PC-9 (cell line): ENCODE measurements around the gene RYR2. TPM values are rescaled to one million over a fixed set of nuclear protein-coding genes. Genes with fewer than 3 reads are reported as not detected.

Experiments
- BruUV-seq: library from RNA; stranded (reverse); fragments of 400-500 nt; replicated peaks from 2 replicates; lab custom pipeline; 2021; lab: Mats Ljungman, UMichigan
- CTCF ChIA-PET: fragments of 300-600 bp; sonication (Branson Sonifier 250); formaldehyde crosslinking; loops from one replicate; lab custom pipeline; 2022; ENCODE audit warnings: antibody characterized with exemption; lab: Charles Lee
- POLR2A ChIA-PET: fragments of 300-600 bp; sonication (Branson Sonifier 250); formaldehyde crosslinking; loops from one replicate; lab custom pipeline; 2022; ENCODE audit warnings: antibody characterized with exemption; ENCODE audit not compliant: unreplicated experiment; lab: Charles Lee
- DNase-seq, 2 experiments: peaks; one replicate each; pipeline versions ENCODE4 v3.0.0 to v3.0.0-alpha.2; 2015 to 2022; ENCODE audit warnings: mixed read lengths in 1 of 2
- H2AFZ ChIP-seq: fragments of 200-600 bp; sonication (generic); 2 replicates; pipeline ENCODE4 v1.8.1; 2017; ENCODE audit warnings: antibody characterized with exemption
- H3F3A ChIP-seq: fragments of 200-600 bp; sonication (generic); 2 replicates; pipeline ENCODE4 v1.8.1; 2017; ENCODE audit warnings: antibody characterized with exemption, mild to moderate bottlenecking, low read depth; ENCODE audit not compliant: insufficient read depth
- H3K27ac ChIP-seq: fragments of 200-600 bp; sonication (generic); 2 replicates; pipeline ENCODE4 v1.6.1; 2016; ENCODE audit warnings: mixed run types
- H3K27me3 ChIP-seq: fragments of 200-600 bp; sonication (generic); 2 replicates; pipeline ENCODE4 v1.6.1; 2016; ENCODE audit warnings: low read depth, mixed run types; ENCODE audit not compliant: insufficient read depth
- H3K36me3 ChIP-seq: fragments of 200-600 bp; sonication (generic); 2 replicates; pipeline ENCODE4 v1.6.1; 2016; ENCODE audit warnings: low read depth, mixed run types
- H3K4me1 ChIP-seq: fragments of 200-600 bp; sonication (generic); replicated peaks from 2 replicates; pipeline ENCODE4 v1.6.1; 2016; ENCODE audit warnings: mixed run types; ENCODE audit not compliant: insufficient read depth
- H3K4me2 ChIP-seq: fragments of 200-600 bp; sonication (generic); 2 replicates; pipeline ENCODE4 v1.6.1; 2017; ENCODE audit warnings: mixed run types
- H3K4me3 ChIP-seq: fragments of 200-600 bp; sonication (generic); 2 replicates; pipeline ENCODE4 v1.6.1; 2016; ENCODE audit warnings: mixed run types
- H3K79me2 ChIP-seq: fragments of 200-600 bp; sonication (generic); 2 replicates; pipeline ENCODE4 v1.6.1; 2017; ENCODE audit warnings: low read depth, mixed run types
- H3K9me2 ChIP-seq: fragments of 200-600 bp; sonication (generic); 2 replicates; pipeline ENCODE4 v1.8.1; 2017; ENCODE audit warnings: mild to moderate bottlenecking; ENCODE audit not compliant: insufficient read depth
- H3K9me3 ChIP-seq: fragments of 200-600 bp; sonication (generic); 2 replicates; pipeline ENCODE4 v1.8.1; 2016; ENCODE audit warnings: low read depth; ENCODE audit not compliant: insufficient read depth
- H4K20me1 ChIP-seq: fragments of 200-600 bp; sonication (generic); 2 replicates; pipeline ENCODE4 v1.8.1; 2017; ENCODE audit not compliant: insufficient read depth
- EZH2 ChIP-seq: fragments of 200-600 bp; sonication (generic); IDR thresholded peaks from 2 replicates; pipeline ENCODE4 v1.8.0; 2017; ENCODE audit warnings: antibody characterized with exemption, low read depth
- intact Hi-C: fragments of 100-400 bp; cut with micrococcal nuclease; formaldehyde crosslinking; loops from one replicate; pipeline ENCODE4 v1.10.0; 2022; ENCODE audit not compliant: unreplicated experiment
- total RNA-seq: library from RNA; stranded (reverse); gene quantifications from 2 replicates; pipeline ENCODE4 v1.2.3, GENCODE V29; 2021
- TF ChIP-seq, protein P1 (sequence below): fragments of 200-600 bp; sonication (generic); conservative IDR thresholded peaks from 2 replicates; pipeline ENCODE4 v1.6.1; 2017; ENCODE audit warnings: mixed run types, antibody characterized with exemption, mild to moderate bottlenecking, moderate library complexity

RYR2 gene
- total RNA-seq, 1 experiment from 2014 or later, result not detected

DNA sequence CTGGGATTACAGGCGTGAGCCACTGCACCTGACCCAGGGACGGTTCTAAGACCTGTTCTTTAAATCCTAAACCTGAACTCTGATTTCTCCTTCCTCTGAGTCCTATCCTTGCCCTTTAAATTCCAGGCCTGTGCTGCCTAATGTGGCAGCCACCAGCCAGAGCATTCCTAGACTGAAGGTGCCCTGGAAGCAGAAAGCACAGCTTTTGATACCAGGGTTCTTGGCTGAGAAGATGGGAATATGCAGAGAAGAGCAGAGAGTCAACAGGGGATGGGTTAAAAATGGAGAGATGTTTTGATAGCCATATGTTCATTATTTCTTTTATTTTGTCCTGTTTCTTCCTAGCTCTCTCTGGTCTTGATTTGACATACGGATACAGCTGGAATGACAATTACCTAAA is 49.7 kb downstream of the RYR2 start:
- H3K36me3 ChIP-seq, result no peaks in the 10 kb centered on the region
- DNase-seq, result no peak
- intact Hi-C loops, result no loop called here
- TF ChIP-seq EZH2, result no peak
- TF ChIP-seq, protein P1, sequence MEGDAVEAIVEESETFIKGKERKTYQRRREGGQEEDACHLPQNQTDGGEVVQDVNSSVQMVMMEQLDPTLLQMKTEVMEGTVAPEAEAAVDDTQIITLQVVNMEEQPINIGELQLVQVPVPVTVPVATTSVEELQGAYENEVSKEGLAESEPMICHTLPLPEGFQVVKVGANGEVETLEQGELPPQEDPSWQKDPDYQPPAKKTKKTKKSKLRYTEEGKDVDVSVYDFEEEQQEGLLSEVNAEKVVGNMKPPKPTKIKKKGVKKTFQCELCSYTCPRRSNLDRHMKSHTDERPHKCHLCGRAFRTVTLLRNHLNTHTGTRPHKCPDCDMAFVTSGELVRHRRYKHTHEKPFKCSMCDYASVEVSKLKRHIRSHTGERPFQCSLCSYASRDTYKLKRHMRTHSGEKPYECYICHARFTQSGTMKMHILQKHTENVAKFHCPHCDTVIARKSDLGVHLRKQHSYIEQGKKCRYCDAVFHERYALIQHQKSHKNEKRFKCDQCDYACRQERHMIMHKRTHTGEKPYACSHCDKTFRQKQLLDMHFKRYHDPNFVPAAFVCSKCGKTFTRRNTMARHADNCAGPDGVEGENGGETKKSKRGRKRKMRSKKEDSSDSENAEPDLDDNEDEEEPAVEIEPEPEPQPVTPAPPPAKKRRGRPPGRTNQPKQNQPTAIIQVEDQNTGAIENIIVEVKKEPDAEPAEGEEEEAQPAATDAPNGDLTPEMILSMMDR, result no peak
- H3K9me3 ChIP-seq, result no peaks in the 10 kb centered on the region
- H3K27me3 ChIP-seq, result peaks cover 37% of the 10 kb centered on the region
- no peak overlapping the region for H3K4me3 ChIP-seq
- no peaks in the 10 kb centered on the region for H4K20me1 ChIP-seq
- H3K27ac ChIP-seq, result no peak overlapping the region
- BruUV-seq, result no TSS peak
- H3F3A ChIP-seq, result no peaks in the 10 kb centered on the region
- CTCF ChIA-PET, result no interaction called here
- H3K4me2 ChIP-seq, result no peak overlapping the region
- POLR2A ChIA-PET, result no interaction called here
- no peaks in the 10 kb centered on the region for H3K79me2 ChIP-seq
- no peak overlapping the region for H2AFZ ChIP-seq
- no peaks in the 10 kb centered on the region for H3K9me2 ChIP-seq
- H3K4me1 ChIP-seq, result no peaks in the 10 kb centered on the region

DNA sequence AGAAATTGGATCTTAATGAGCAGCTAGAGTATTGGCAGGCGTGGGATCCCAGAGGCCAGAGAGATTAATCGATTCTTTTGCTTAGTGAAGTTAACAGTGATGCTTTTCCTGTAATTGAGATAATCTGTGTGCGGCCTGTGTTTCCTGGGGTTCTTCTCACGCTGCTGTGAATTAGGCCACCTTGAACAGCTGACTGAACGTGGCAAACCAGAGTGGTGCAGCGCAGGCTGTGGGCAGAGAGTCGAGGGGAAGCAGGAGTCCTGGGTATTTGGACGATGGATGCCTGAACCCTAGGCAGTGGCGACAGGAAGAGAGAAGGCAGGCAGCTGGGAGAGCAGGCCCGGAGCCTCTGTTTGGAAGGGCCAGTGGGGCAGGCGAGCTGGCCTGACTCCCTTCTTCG is 51.7 kb downstream of the RYR2 start:
- Histone ChIP-seq H3K36me3 (no peaks in the 10 kb centered on the region), H3K4me3 (no peak overlapping the region), H4K20me1 (no peaks in the 10 kb centered on the region), H3K9me2 (no peaks in the 10 kb centered on the region), H3K27ac (no peak overlapping the region), H3K27me3 (peaks cover 44% of the 10 kb centered on the region), H3F3A (no peaks in the 10 kb centered on the region), H3K9me3 (no peaks in the 10 kb centered on the region), H3K4me2 (no peak overlapping the region), H3K4me1 (no peaks in the 10 kb centered on the region), H3K79me2 (no peaks in the 10 kb centered on the region), H2AFZ (no peak overlapping the region)
- no peak for TF ChIP-seq EZH2
- TF ChIP-seq, protein P1, result no peak
- ChIA-PET POLR2A (no interaction called here), CTCF (no interaction called here)
- intact Hi-C loops, result no loop called here
- no peak for DNase-seq
- BruUV-seq, result no TSS peak

DNA sequence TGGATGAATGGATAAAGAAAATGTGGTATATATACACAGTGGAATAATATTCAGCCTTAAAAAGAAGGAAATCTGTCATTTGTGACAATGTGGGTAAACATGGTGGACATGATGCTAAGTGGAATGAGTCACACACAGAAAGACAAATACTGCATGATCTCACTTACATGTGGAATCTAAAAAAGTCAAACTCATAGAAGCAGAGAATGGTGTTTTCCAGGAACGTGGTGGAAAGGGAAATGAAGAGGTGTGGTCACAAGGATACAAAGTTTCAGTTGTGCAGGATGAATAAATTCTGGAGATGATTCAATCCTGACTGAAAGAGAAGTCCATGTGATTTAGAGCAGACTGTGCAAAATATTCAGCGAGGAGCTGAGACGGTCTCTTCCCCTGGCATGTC is 56.6 kb downstream of the RYR2 start:
- TF ChIP-seq, protein P1, result no peak
- no peak for TF ChIP-seq EZH2
- Histone ChIP-seq H3K4me3 (no peak overlapping the region), H3F3A (no peaks in the 10 kb centered on the region), H3K9me2 (no peaks in the 10 kb centered on the region), H2AFZ (no peak overlapping the region), H3K27ac (no peak overlapping the region), H4K20me1 (no peaks in the 10 kb centered on the region), H3K9me3 (no peaks in the 10 kb centered on the region), H3K79me2 (no peaks in the 10 kb centered on the region), H3K4me1 (no peaks in the 10 kb centered on the region), H3K27me3 (peaks cover 71% of the 10 kb centered on the region), H3K4me2 (no peak overlapping the region), H3K36me3 (no peaks in the 10 kb centered on the region)
- BruUV-seq, result no TSS peak
- intact Hi-C loops, result no loop called here
- ChIA-PET CTCF (no interaction called here), POLR2A (no interaction called here)
- DNase-seq, result no peak
